Gastrocnemius medialis (tissue), 4 donors: Measurements from ENCODE around the gene IQCE. TPM values are rescaled to one million over a fixed set of nuclear protein-coding genes. Genes with fewer than 3 reads are reported as not detected.
A peak's percentile ranks its signal among the peaks of the same experiment; 100 is the strongest.

Experiments
- ATAC-seq, 2 donors: fragments of 150-250 bp; one replicate each; pipeline ENCODE4 v1.9.1; 2016
- DNase-seq, 2 donors: peaks; one replicate each; pipeline ENCODE4 v3.0.0-alpha.2; 2019
- H3K27ac ChIP-seq, 4 donors: fragments of 200-600 bp; sonication (generic); 1 replicate in 1 of 4; 2 replicates in 3 of 4; pipeline ENCODE4 v1.5.1; 2016 to 2018; ENCODE audit warnings: mild to moderate bottlenecking in 2 of 4, moderate library complexity in 1 of 4
- H3K27me3 ChIP-seq, 3 donors: fragments of 200-600 bp; sonication (generic) in 2 of 3; 1 replicate in 1 of 3; 2 replicates in 2 of 3; pipeline versions ENCODE4 v1.5.1 to v1.6.0; 2016 to 2019; ENCODE audit warnings: mild to moderate bottlenecking in 1 of 3, moderate library complexity in 1 of 3
- H3K36me3 ChIP-seq, 2 donors: fragments of 200-600 bp; sonication (generic) in 1 of 2; one replicate each; pipeline ENCODE4 v1.5.1; 2017 to 2018
- H3K4me1 ChIP-seq, 2 donors: fragments of 200-600 bp; sonication (generic) in 1 of 2; one replicate each; pipeline ENCODE4 v1.5.1; 2016 to 2017; ENCODE audit warnings: mild to moderate bottlenecking in 2 of 2
- H3K4me3 ChIP-seq, 4 donors: fragments of 200-600 bp; sonication (generic) in 3 of 4; 1 replicate in 1 of 4; 2 replicates in 3 of 4; pipeline ENCODE4 v1.5.1; 2016 to 2019; ENCODE audit warnings: mild to moderate bottlenecking in 2 of 4
- H3K9me3 ChIP-seq, 3 donors: fragments of 200-600 bp; sonication (generic) in 2 of 3; 1 replicate in 1 of 3; 2 replicates in 2 of 3; pipeline ENCODE4 v1.5.1; 2016 to 2019
- POLR2A ChIP-seq, 2 donors: fragments of 450-650 bp; IDR thresholded peaks; one replicate each; pipeline ENCODE4 v1.6.1; 2017; ENCODE audit warnings: antibody characterized with exemption in 2 of 2, mild to moderate bottlenecking in 2 of 2, moderate library complexity in 2 of 2
- in situ Hi-C, 4 donors: fragments of 200-750 bp; cut with MboI; loops; one replicate each; pipeline versions ENCODE4 v1.15.0 to v1.8.0; 2017; ENCODE audit warnings: low sequenced_read_pairs in 4 of 4
- intact Hi-C: fragments of 100-400 bp; cut with DNase I; formaldehyde crosslinking; loops from one replicate; pipeline ENCODE4 v1.15.1; 2023; ENCODE audit warnings: low total_unique reads
- total RNA-seq, 4 donors: library from RNA; depleted of rRNA; stranded (reverse); fragments of >200 nt; gene quantifications; one replicate each; pipeline versions ENCODE4 v1.1.0 to v1.2.3, GENCODE V29; 2016
- TF ChIP-seq, protein P1 (sequence below), 5 experiments: fragments of 450-650 bp in 3 of 5; fragments of 200-600 bp in 2 of 5; sonication (generic) in 2 of 5; IDR thresholded peaks in 4 of 5; conservative IDR thresholded peaks in 1 of 5; 1 replicate in 4 of 5; 2 replicates in 1 of 5; pipeline ENCODE4 v1.5.1; 2016 to 2019; ENCODE audit warnings: antibody characterized with exemption in 5 of 5, mild to moderate bottlenecking in 3 of 5, moderate library complexity in 3 of 5

Gene IQCE
- total RNA-seq, 4 donors from 2014 or later: 6.3 to 11.5 (median 8.8) TPM

DNA sequence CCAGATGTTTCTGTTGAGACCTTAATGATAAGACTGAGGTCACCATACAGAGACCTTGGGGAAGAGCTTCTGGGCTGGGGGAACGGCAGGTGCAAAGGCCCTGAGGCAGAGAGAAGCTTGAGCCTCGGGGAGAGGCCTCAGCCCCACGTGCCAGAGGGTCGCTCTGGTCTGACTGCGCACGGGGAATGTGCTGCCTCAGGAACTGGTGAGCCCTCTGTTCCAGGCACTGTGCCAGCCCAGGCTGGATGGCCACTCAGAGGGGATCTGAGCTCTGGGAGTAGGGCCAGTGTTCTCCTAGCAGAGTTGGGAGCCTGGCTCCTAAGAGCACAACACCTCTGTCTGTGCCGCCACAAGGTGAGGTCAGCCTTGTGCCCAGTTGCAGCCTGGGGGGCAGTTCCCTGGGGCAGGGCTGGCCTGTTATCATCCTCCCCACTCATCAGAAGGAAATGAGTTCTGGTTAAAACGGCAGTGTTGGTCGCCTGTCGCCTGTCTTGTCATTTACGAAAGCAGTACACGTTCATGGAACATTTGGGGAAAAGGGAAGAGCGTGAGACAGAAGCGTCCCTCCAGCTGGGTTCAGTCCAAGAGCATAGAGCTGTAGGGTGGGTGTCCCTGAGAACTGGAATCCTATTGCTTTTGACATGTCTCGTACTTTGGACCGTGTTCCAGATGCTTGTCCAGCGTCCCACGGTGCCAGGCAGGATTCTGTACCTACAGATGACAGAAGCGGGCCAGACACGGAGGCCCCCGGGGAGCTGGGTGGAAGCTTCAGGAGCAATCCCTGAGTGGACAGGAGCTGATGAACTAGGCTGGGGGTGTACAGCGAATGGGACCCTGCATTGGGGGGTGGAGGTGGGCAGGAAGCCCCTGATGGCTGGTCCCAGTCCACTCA lies 77.3 kb downstream of the IQCE start:
- no peak for TF ChIP-seq POLR2A (IDR thresholded peaks at IDR 0.05)
- TF ChIP-seq, protein P1, sequence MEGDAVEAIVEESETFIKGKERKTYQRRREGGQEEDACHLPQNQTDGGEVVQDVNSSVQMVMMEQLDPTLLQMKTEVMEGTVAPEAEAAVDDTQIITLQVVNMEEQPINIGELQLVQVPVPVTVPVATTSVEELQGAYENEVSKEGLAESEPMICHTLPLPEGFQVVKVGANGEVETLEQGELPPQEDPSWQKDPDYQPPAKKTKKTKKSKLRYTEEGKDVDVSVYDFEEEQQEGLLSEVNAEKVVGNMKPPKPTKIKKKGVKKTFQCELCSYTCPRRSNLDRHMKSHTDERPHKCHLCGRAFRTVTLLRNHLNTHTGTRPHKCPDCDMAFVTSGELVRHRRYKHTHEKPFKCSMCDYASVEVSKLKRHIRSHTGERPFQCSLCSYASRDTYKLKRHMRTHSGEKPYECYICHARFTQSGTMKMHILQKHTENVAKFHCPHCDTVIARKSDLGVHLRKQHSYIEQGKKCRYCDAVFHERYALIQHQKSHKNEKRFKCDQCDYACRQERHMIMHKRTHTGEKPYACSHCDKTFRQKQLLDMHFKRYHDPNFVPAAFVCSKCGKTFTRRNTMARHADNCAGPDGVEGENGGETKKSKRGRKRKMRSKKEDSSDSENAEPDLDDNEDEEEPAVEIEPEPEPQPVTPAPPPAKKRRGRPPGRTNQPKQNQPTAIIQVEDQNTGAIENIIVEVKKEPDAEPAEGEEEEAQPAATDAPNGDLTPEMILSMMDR (IDR thresholded peaks at IDR 0.05 in 4 of 5, conservative IDR thresholded peaks at IDR 0.05 in 1 of 5): no peak
- intact Hi-C loops: no loop called here
- Histone ChIP-seq H3K4me1 (peaks cover 39 to 60% of the 10 kb centered on the region in 2 donors), H3K27ac (no peak overlapping the region), H3K4me3 (no peak overlapping the region), H3K9me3 (no peaks in the 10 kb centered on the region), H3K36me3 (no peaks in the 10 kb centered on the region), H3K27me3 (no peaks in the 10 kb centered on the region)
- peak in 1 of 2 donors; percentile 52 for DNase-seq
- in situ Hi-C loops: no loop called here
- no peak for ATAC-seq

DNA sequence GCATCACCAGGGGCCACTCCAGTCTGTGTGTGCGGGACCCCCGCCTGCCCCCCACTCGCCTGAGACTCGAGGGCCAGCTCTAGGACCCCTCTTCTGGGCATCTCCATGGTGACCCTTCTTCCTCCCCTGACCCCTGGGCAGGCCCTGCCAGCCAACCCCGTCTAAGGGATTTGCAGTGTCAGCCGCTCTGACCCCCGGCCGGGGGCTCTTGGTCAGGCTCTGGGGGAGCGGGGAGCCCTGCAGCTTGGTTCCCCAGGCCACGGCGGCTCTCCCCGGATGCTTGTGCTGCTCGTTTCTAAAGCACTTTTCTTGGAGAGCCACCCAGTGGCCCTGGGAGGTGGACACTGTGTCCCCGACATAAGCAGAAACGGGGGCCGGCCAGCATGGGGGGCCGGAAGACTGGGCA lies 78.3 kb downstream of the IQCE start:
- no peak overlapping the region for H3K4me3 ChIP-seq
- peak overlapping the region in 1 of 4 donors; percentile 11 for H3K27ac ChIP-seq
- intact Hi-C loops (no loop called here), in situ Hi-C loops (no loop called here)
- H3K9me3 ChIP-seq: no peaks in the 10 kb centered on the region
- H3K4me1 ChIP-seq: peaks cover 48 to 67% of the 10 kb centered on the region in 2 donors
- no peaks in the 10 kb centered on the region for H3K27me3 ChIP-seq
- H3K36me3 ChIP-seq: no peaks in the 10 kb centered on the region
- no peak for ATAC-seq
- DNase-seq: no peak
- TF ChIP-seq POLR2A (IDR thresholded peaks at IDR 0.05): no peak
- TF ChIP-seq, protein P1 (IDR thresholded peaks at IDR 0.05 in 4 of 5, conservative IDR thresholded peaks at IDR 0.05 in 1 of 5): no peak

DNA sequence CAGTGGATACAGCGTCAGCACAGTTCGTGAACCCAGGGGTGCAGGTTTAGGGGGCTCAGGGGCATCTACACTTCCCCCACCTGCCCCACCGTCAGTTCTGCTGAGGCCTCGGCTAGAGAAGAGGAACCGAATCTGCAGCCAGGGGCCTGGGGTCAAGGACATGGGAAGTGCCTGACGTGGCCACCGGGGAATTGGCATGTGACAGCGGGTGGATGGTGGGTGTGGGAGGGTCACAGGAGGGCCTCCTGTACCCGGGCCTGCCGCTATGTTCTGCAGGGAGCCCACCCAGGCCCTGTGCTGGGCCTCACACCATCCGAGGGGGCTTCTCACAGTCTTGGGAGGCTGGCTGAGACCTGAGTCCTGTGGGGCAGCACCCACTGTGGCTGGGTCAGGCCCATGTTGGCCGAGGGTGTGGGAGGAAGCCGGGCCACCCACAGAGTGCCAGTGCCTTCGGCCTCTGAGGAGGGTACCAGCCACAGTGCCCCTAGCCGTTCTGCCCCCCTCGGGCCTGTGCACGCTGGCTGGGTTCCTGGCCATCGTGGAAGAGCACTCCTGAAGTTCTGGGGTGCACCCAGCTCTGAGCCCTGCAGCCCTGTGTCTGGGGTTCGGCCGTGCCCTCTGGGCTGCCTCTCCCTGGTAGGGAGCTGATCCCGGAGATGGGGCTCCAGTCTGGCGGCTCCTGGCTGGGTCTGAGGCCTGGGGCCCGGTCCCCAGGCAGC lies 78.9 kb downstream of the IQCE start:
- in situ Hi-C loops: no loop called here
- Histone ChIP-seq H3K9me3 (no peaks in the 10 kb centered on the region), H3K27me3 (no peaks in the 10 kb centered on the region), H3K4me3 (no peak overlapping the region), H3K36me3 (no peaks in the 10 kb centered on the region), H3K4me1 (peaks cover 48 to 63% of the 10 kb centered on the region in 2 donors), H3K27ac (peak overlapping the region in 3 of 4 donors; percentile 10 to 63 (median 58))
- intact Hi-C loops: no loop called here
- DNase-seq (peak; percentile 32 to 56), ATAC-seq (no peak)
- TF ChIP-seq, protein P1 (IDR thresholded peaks at IDR 0.05 in 4 of 5, conservative IDR thresholded peaks at IDR 0.05 in 1 of 5): no peak
- peak in 1 of 2 donors; percentile 16 for TF ChIP-seq POLR2A (IDR thresholded peaks at IDR 0.05)

DNA sequence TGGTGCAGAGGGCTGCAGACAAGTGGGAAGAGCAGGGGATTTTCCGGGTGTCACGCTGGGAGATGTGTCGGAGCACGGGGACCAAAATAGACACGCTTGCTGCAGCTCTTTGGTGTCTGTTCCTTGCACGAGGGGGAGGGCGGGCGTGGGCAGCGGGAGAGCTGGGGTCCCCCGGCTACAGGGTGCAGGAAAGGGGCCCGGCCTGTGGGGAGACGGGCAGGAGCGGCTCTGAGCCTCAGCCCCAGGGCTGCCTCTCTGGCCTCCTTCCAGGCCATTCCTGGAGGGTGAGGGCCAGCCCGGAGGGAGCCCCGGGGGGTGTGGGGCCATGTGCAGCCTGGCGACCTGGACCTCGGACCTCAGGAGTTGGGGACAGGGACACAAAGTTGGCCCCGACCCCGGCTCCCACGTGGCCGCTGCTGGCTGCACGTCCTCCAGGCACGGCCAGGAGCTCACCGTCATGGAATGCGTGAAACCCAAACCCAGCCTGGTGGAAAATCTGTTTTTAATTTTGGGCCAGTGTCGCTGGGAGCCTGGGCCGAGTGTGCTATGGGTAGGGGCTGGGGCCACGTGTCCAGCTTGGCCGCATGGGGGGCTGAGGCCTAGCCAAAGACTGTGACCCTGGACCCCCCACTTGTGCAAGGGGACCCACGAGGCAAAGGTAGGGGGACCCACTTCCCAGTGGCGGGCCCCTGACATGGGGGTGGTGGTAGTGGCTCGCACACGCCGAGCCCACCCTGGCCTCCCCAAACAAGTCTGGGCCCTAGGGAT lies 79.6 kb downstream of the IQCE start:
- H3K4me3 ChIP-seq: peak overlapping the region in 1 of 4 donors; percentile 2
- H3K9me3 ChIP-seq: no peaks in the 10 kb centered on the region
- H3K36me3 ChIP-seq: no peaks in the 10 kb centered on the region
- DNase-seq (peak; percentile 48 to 81), ATAC-seq (peak; percentile 42 to 48)
- peaks cover 41 to 55% of the 10 kb centered on the region in 2 donors for H3K4me1 ChIP-seq
- H3K27me3 ChIP-seq: no peaks in the 10 kb centered on the region
- intact Hi-C loops: no loop called here
- TF ChIP-seq, protein P1 (IDR thresholded peaks at IDR 0.05 in 4 of 5, conservative IDR thresholded peaks at IDR 0.05 in 1 of 5): no peak
- no peak for TF ChIP-seq POLR2A (IDR thresholded peaks at IDR 0.05)
- H3K27ac ChIP-seq: peak overlapping the region; percentile 51 to 63 (median 55)
- in situ Hi-C loops: no loop called here
